ENCODE measurements around the gene COL5A1.

Gene COL5A1

GRCh38 chr9:134832471-134832870, 190.9 kb downstream of the COL5A1 start:
- in situ Hi-C loops (cut with MboI; ENCODE audit: low pct_unique_long_range_greater_than_20kb, low sequenced_read_pairs), result no loop called here
- no peak for DNase-seq

- no peak for DNase-seq
- in situ Hi-C loops (cut with MboI; ENCODE audit: low pct_unique_long_range_greater_than_20kb, low sequenced_read_pairs), result no loop called here
Measured at GRCh38 chr9:134833294-134833880, 191.8 kb downstream of the COL5A1 start.

GRCh38 chr9:134834217-134834956, 192.8 kb downstream of the COL5A1 start:
- in situ Hi-C loops (cut with MboI; ENCODE audit: low pct_unique_long_range_greater_than_20kb, low sequenced_read_pairs), result no loop called here
- no peak for DNase-seq

GRCh38 chr9:134834957-134835419, 193.4 kb downstream of the COL5A1 start:
- in situ Hi-C loops (cut with MboI; ENCODE audit: low pct_unique_long_range_greater_than_20kb, low sequenced_read_pairs), result no loop called here
- no peak for DNase-seq

- no peak for DNase-seq
- in situ Hi-C loops (cut with MboI; ENCODE audit: low pct_unique_long_range_greater_than_20kb, low sequenced_read_pairs), result no loop called here
Measured at GRCh38 chr9:134835448-134835847, 193.8 kb downstream of the COL5A1 start.

- no peak for DNase-seq
- in situ Hi-C loops (cut with MboI; ENCODE audit: low pct_unique_long_range_greater_than_20kb, low sequenced_read_pairs), result no loop called here
Measured at GRCh38 chr9:134835987-134836386, 194.4 kb downstream of the COL5A1 start.

GRCh38 chr9:134836406-134836970, 194.9 kb downstream of the COL5A1 start:
- DNase-seq, result no peak
- in situ Hi-C loops (cut with MboI; ENCODE audit: low pct_unique_long_range_greater_than_20kb, low sequenced_read_pairs), result no loop called here

- in situ Hi-C loops (cut with MboI; ENCODE audit: low pct_unique_long_range_greater_than_20kb, low sequenced_read_pairs), result no loop called here
- DNase-seq, result no peak
Measured at GRCh38 chr9:134837529-134837928, 195.9 kb downstream of the COL5A1 start.

- no peak for DNase-seq
- in situ Hi-C loops (cut with MboI; ENCODE audit: low pct_unique_long_range_greater_than_20kb, low sequenced_read_pairs), result no loop called here
Measured at GRCh38 chr9:134838651-134839454, 197.2 kb downstream of the COL5A1 start.

GRCh38 chr9:134839455-134840125, 198.0 kb downstream of the COL5A1 start:
- in situ Hi-C loops (cut with MboI; ENCODE audit: low pct_unique_long_range_greater_than_20kb, low sequenced_read_pairs), result no loop called here
- no peak for DNase-seq

GRCh38 chr9:134840511-134840910, 198.9 kb downstream of the COL5A1 start:
- in situ Hi-C loops (cut with MboI; ENCODE audit: low pct_unique_long_range_greater_than_20kb, low sequenced_read_pairs), result no loop called here
- DNase-seq, result no peak

GRCh38 chr9:134841180-134841904, 199.7 kb downstream of the COL5A1 start:
- no peak for DNase-seq

GRCh38 chr9:134842321-134842720, 200.7 kb downstream of the COL5A1 start:
- DNase-seq, result no peak
- in situ Hi-C loops (cut with MboI; ENCODE audit: low pct_unique_long_range_greater_than_20kb, low sequenced_read_pairs), result no loop called here

More at GRCh38 chr9:134841180-134841904, 199.7 kb downstream of the COL5A1 start:
- in situ Hi-C loops (cut with MboI; ENCODE audit: low pct_unique_long_range_greater_than_20kb, low sequenced_read_pairs), result no loop called here

GRCh38 chr9:134843740-134844139, 202.1 kb downstream of the COL5A1 start:
- DNase-seq, result no peak
- in situ Hi-C loops (cut with MboI; ENCODE audit: low pct_unique_long_range_greater_than_20kb, low sequenced_read_pairs), result no loop called here

GRCh38 chr9:134844821-134845220, 203.2 kb downstream of the COL5A1 start:
- DNase-seq, result no peak
- in situ Hi-C loops (cut with MboI; ENCODE audit: low pct_unique_long_range_greater_than_20kb, low sequenced_read_pairs), result no loop called here

- in situ Hi-C loops (cut with MboI; ENCODE audit: low pct_unique_long_range_greater_than_20kb, low sequenced_read_pairs), result no loop called here
- DNase-seq, result no peak
Measured at GRCh38 chr9:134846187-134846586, 204.6 kb downstream of the COL5A1 start.

GRCh38 chr9:134846699-134847098, 205.1 kb downstream of the COL5A1 start:
- in situ Hi-C loops (cut with MboI; ENCODE audit: low pct_unique_long_range_greater_than_20kb, low sequenced_read_pairs), result no loop called here
- DNase-seq, result no peak

GRCh38 chr9:134847138-134847537, 205.5 kb downstream of the COL5A1 start:
- in situ Hi-C loops (cut with MboI; ENCODE audit: low pct_unique_long_range_greater_than_20kb, low sequenced_read_pairs), result no loop called here
- DNase-seq, result no peak

Data from KBM-7 (cell line).